ENCODE measurements around the gene NGF. TPM values are rescaled to one million over a fixed set of nuclear protein-coding genes. Genes with fewer than 3 reads are reported as not detected.

The NGF gene
- total RNA-seq, 6 donors from 2014 or later: 0.46 to 3.0 (median 1.6) TPM; not detected in 2

GRCh38 chr1:115299266-115299665 lies 38.8 kb downstream of the NGF start:
- Histone ChIP-seq H3K9me3 (no peaks in the 10 kb centered on the region), H3K27me3 (no peaks in the 10 kb centered on the region), H3K4me3 (no peak overlapping the region), H3K4me1 (peaks cover 0 to 10% (median 0%) of the 10 kb centered on the region in 4 donors), H3K36me3 (no peaks in the 10 kb centered on the region), H3K27ac (no peak overlapping the region)
- DNase-seq (no peak), ATAC-seq (ENCODE audit: low FRiP score in 2 of 2) (no peak)
- TF ChIP-seq CTCF (IDR thresholded peaks at IDR 0.05): no peak
- TF ChIP-seq POLR2A (IDR thresholded peaks at IDR 0.05): no peak
- WGBS, 2 donors: 81 to 86% methylated on average over 2 of the region's 2 CpGs

GRCh38 chr1:115296981-115297380 lies 41.1 kb downstream of the NGF start:
- ATAC-seq (ENCODE audit: low FRiP score in 2 of 2) (no peak), DNase-seq (no peak)
- Histone ChIP-seq H3K4me3 (no peak overlapping the region), H3K4me1 (peaks cover 0 to 10% (median 0%) of the 10 kb centered on the region in 4 donors), H3K9me3 (no peaks in the 10 kb centered on the region), H3K27me3 (no peaks in the 10 kb centered on the region), H3K36me3 (no peaks in the 10 kb centered on the region), H3K27ac (no peak overlapping the region)
- 79 to 80% methylated on average over 2 of the region's 2 CpGs for WGBS, 2 donors
- TF ChIP-seq POLR2A (IDR thresholded peaks at IDR 0.05) (no peak), EP300 (IDR thresholded peaks at IDR 0.05) (no peak), POLR2AphosphoS5 (IDR thresholded peaks at IDR 0.05) (no peak), CTCF (IDR thresholded peaks at IDR 0.05) (no peak)

- Histone ChIP-seq H3K9me3 (no peaks in the 10 kb centered on the region), H3K27me3 (no peaks in the 10 kb centered on the region), H3K4me3 (no peak overlapping the region), H3K27ac (no peak overlapping the region), H3K4me1 (peaks cover 0 to 10% (median 0%) of the 10 kb centered on the region in 4 donors), H3K36me3 (no peaks in the 10 kb centered on the region)
- 85 to 88% methylated on average over 3 of the region's 3 CpGs for WGBS, 2 donors
- ATAC-seq (ENCODE audit: low FRiP score in 2 of 2) (no peak), DNase-seq (no peak)
- no peak for TF ChIP-seq EP300 (IDR thresholded peaks at IDR 0.05)
- no peak for TF ChIP-seq CTCF (IDR thresholded peaks at IDR 0.05)
- no peak for TF ChIP-seq POLR2A (IDR thresholded peaks at IDR 0.05)
- TF ChIP-seq POLR2AphosphoS5 (IDR thresholded peaks at IDR 0.05): no peak
These were observed 41.9 kb downstream of the NGF start for GRCh38 chr1:115295904-115296696.

GRCh38 chr1:115293899-115294298 lies 44.1 kb downstream of the NGF start:
- Histone ChIP-seq H3K4me1 (peaks cover 0 to 10% (median 0%) of the 10 kb centered on the region in 4 donors), H3K9me3 (no peaks in the 10 kb centered on the region), H3K36me3 (no peaks in the 10 kb centered on the region), H3K27me3 (no peaks in the 10 kb centered on the region), H3K4me3 (no peak overlapping the region), H3K27ac (no peak overlapping the region)
- 90 to 95% methylated on average over 3 of the region's 3 CpGs for WGBS, 2 donors
- no peak for ATAC-seq (ENCODE audit: low FRiP score in 2 of 2)
- no peak for DNase-seq
- TF ChIP-seq EP300 (IDR thresholded peaks at IDR 0.05) (no peak), POLR2A (IDR thresholded peaks at IDR 0.05) (no peak)

DNA sequence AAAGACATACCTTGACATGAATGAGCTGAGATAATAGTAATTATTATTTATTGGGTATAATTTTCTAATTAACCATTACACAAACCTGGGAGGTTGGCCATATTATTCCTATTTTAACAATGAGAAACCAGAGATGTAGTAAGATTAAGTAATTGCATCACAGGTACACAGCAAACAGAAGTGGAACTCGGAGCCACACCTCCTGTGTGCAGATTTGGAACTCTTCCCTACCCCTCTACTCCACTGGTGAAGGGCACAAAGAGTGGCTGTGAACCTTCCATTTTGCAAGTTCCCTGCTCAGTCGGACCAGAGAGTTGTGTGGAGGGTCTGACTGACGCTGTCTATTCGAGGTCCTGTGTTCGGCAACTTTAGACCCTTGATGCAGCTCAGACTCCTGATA lies 45.0 kb downstream of the NGF start:
- no peak for ATAC-seq (ENCODE audit: low FRiP score in 2 of 2)

More for the DNA sequence above, 45.0 kb downstream of the NGF start:
- Histone ChIP-seq H3K4me1 (peaks cover 0 to 8% (median 0%) of the 10 kb centered on the region in 4 donors), H3K4me3 (no peak overlapping the region), H3K27me3 (no peaks in the 10 kb centered on the region), H3K9me3 (no peaks in the 10 kb centered on the region), H3K27ac (no peak overlapping the region), H3K36me3 (no peaks in the 10 kb centered on the region)
- TF ChIP-seq EP300 (IDR thresholded peaks at IDR 0.05) (no peak), POLR2A (IDR thresholded peaks at IDR 0.05) (no peak), CTCF (IDR thresholded peaks at IDR 0.05) (no peak), POLR2AphosphoS5 (IDR thresholded peaks at IDR 0.05) (no peak)
- no peak for DNase-seq
- WGBS, 2 donors: 89 to 93% methylated on average over 5 of the region's 5 CpGs
